ENCODE results near the gene RAB11FIP3.

The RAB11FIP3 gene

DNA sequence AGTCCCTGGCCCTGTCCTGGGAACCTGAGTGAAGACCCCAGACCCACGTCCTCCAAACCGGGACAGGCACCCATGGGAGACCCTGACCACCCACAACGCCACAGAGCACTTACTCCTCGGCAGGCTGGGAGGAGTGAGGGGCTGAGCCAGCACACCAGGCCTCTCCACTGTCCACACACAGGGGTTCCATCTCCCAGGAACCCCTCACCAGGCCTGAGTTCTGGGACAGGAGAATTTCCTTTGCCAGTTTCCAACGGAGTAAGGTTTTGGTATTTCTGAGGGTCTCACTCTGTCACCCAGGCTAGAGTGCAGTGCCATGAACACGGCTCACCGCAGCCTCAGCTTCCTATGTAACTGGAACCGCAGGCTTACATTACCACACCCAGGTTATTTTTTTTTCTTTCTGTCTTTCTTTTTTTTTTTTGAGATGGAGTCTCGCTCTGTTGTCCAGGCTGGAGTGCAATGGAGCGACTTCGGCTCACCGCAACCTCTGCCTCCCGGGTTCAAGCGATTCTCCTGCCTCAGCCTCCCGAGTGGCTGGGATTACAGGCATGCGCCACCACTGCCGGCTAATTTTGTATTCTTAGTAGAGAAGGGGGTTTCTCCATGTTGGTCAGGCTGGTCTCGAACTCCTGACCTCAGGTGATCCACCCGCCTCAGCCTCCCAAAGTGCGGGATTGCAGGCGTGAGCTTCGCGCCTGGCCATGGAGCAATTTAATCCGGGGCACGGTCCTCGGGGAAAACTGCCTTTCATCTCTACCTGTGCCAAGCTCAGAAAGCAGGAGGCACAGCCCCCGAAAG lies 45.3 kb upstream of the RAB11FIP3 start:
- Histone ChIP-seq H3K4me3 (ENCODE audit: low read length) (peak overlapping the region; percentile 96; the same call in 1 of the 2 replicates), H3K9me3 (ENCODE audit: insufficient read depth, low read length) (no peaks in the 10 kb centered on the region), H3K4me2 (ENCODE audit: low read length) (peak overlapping the region; percentile 100), H3K4me1 (ENCODE audit: low read length) (peaks cover 16% of the 10 kb centered on the region), H4K20me1 (ENCODE audit: insufficient read depth, low read length) (no peaks in the 10 kb centered on the region), H3K36me3 (replicated peaks; ENCODE audit: low read depth, low read length) (no peaks in the 10 kb centered on the region), H3K27ac (ENCODE audit: low read length) (no peak overlapping the region), H3K27me3 (ENCODE audit: low read depth, low read length) (no peaks in the 10 kb centered on the region), H3K9ac (ENCODE audit: low read length) (no peak overlapping the region), H3K79me2 (ENCODE audit: low read length) (peaks cover 7% of the 10 kb centered on the region; the same call in 1 of the 2 replicates), H2AFZ (ENCODE audit: low read depth, low read length) (no peak overlapping the region)
- TF ChIP-seq, protein P1, sequence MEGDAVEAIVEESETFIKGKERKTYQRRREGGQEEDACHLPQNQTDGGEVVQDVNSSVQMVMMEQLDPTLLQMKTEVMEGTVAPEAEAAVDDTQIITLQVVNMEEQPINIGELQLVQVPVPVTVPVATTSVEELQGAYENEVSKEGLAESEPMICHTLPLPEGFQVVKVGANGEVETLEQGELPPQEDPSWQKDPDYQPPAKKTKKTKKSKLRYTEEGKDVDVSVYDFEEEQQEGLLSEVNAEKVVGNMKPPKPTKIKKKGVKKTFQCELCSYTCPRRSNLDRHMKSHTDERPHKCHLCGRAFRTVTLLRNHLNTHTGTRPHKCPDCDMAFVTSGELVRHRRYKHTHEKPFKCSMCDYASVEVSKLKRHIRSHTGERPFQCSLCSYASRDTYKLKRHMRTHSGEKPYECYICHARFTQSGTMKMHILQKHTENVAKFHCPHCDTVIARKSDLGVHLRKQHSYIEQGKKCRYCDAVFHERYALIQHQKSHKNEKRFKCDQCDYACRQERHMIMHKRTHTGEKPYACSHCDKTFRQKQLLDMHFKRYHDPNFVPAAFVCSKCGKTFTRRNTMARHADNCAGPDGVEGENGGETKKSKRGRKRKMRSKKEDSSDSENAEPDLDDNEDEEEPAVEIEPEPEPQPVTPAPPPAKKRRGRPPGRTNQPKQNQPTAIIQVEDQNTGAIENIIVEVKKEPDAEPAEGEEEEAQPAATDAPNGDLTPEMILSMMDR (IDR thresholded peaks at IDR 0.05; ENCODE audit: low read depth, low read length): no peak
- no peak for TF ChIP-seq EZH2phosphoT487 (IDR thresholded peaks at IDR 0.05; ENCODE audit: low read depth)

GRCh38 chr16:380762-381011 lies 44.8 kb upstream of the RAB11FIP3 start:
- H3K9ac ChIP-seq (ENCODE audit: low read length): peak overlapping the region; percentile 74
- H3K79me2 ChIP-seq (ENCODE audit: low read length): peaks cover 7% of the 10 kb centered on the region; the same call in 1 of the 2 replicates
- no peak overlapping the region for H3K27ac ChIP-seq (ENCODE audit: low read length)
- H3K4me1 ChIP-seq (ENCODE audit: low read length): peaks cover 16% of the 10 kb centered on the region
- H3K9me3 ChIP-seq (ENCODE audit: insufficient read depth, low read length): no peaks in the 10 kb centered on the region
- peak overlapping the region; percentile 100 for H3K4me2 ChIP-seq (ENCODE audit: low read length)
- H2AFZ ChIP-seq (ENCODE audit: low read depth, low read length): no peak overlapping the region
- H3K36me3 ChIP-seq (replicated peaks; ENCODE audit: low read depth, low read length): no peaks in the 10 kb centered on the region
- H3K27me3 ChIP-seq (ENCODE audit: low read depth, low read length): no peaks in the 10 kb centered on the region
- no peaks in the 10 kb centered on the region for H4K20me1 ChIP-seq (ENCODE audit: insufficient read depth, low read length)
- peak overlapping the region; percentile 96 for H3K4me3 ChIP-seq (ENCODE audit: low read length)
- TF ChIP-seq, protein P1 (IDR thresholded peaks at IDR 0.05; ENCODE audit: low read depth, low read length): no peak
- no peak for TF ChIP-seq EZH2phosphoT487 (IDR thresholded peaks at IDR 0.05; ENCODE audit: low read depth)

- H3K9ac ChIP-seq (ENCODE audit: low read length): peak overlapping the region; percentile 74
- no peak overlapping the region for H2AFZ ChIP-seq (ENCODE audit: low read depth, low read length)
- no peaks in the 10 kb centered on the region for H4K20me1 ChIP-seq (ENCODE audit: insufficient read depth, low read length)
- H3K4me2 ChIP-seq (ENCODE audit: low read length): peak overlapping the region; percentile 100
- peaks cover 7% of the 10 kb centered on the region; the same call in 1 of the 2 replicates for H3K79me2 ChIP-seq (ENCODE audit: low read length)
- no peaks in the 10 kb centered on the region for H3K27me3 ChIP-seq (ENCODE audit: low read depth, low read length)
- H3K4me1 ChIP-seq (ENCODE audit: low read length): peaks cover 16% of the 10 kb centered on the region
- peak overlapping the region; percentile 96 for H3K4me3 ChIP-seq (ENCODE audit: low read length)
- H3K9me3 ChIP-seq (ENCODE audit: insufficient read depth, low read length): no peaks in the 10 kb centered on the region
- TF ChIP-seq, protein P1 (IDR thresholded peaks at IDR 0.05; ENCODE audit: low read depth, low read length): no peak
- TF ChIP-seq EZH2phosphoT487 (IDR thresholded peaks at IDR 0.05; ENCODE audit: low read depth): no peak
- no peaks in the 10 kb centered on the region for H3K36me3 ChIP-seq (replicated peaks; ENCODE audit: low read depth, low read length)
- no peak overlapping the region for H3K27ac ChIP-seq (ENCODE audit: low read length)
These were observed 44.2 kb upstream of the RAB11FIP3 start for GRCh38 chr16:381012-381788.
